Left ventricle myocardium inferior (tissue), 1 donor: ENCODE data around the gene ARHGAP12. TPM values are rescaled to one million over a fixed set of nuclear protein-coding genes. Genes with fewer than 3 reads are reported as not detected.

Source experiments
- DNase-seq: peaks from one replicate; pipeline ENCODE4 v3.0.0-alpha.2; 2020
- H3K27ac ChIP-seq: fragments of 200-600 bp; replicated peaks from 2 replicates; pipeline ENCODE4 v1.8.0; 2021
- H3K27me3 ChIP-seq: fragments of 200-600 bp; 2 replicates; pipeline ENCODE4 v1.8.0; 2021; ENCODE audit warnings: low read depth
- H3K36me3 ChIP-seq: fragments of 200-600 bp; 2 replicates; pipeline ENCODE4 v1.8.0; 2021
- H3K4me1 ChIP-seq: fragments of 200-600 bp; 2 replicates; pipeline ENCODE4 v1.8.0; 2021
- H3K4me3 ChIP-seq: fragments of 200-600 bp; 2 replicates; pipeline ENCODE4 v1.8.0; 2021; ENCODE audit warnings: mild to moderate bottlenecking, moderate library complexity
- H3K9me3 ChIP-seq: fragments of 200-600 bp; replicated peaks from 2 replicates; pipeline ENCODE4 v1.8.0; 2021
- intact Hi-C: fragments of 100-400 bp; cut with micrococcal nuclease; formaldehyde crosslinking; loops from one replicate; pipeline ENCODE4 v1.11.0; 2022
- total RNA-seq: library from RNA; stranded (reverse); fragmentation: NEBNext Ultra II Directional; extraction: Animal tissue kit (Norgen Biotek cat#: 25700); gene quantifications from one replicate; pipeline ENCODE4 v1.2.1, GENCODE V29; 2021
- TF ChIP-seq, protein P1 (sequence below): fragments of 200-600 bp; IDR thresholded peaks from 2 replicates; pipeline ENCODE4 v1.8.0; 2021; ENCODE audit warnings: antibody characterized with exemption, mild to moderate bottlenecking, borderline replicate concordance
- donor health status: DM: no; HTN: yes; CAD: no; lungs with severe emphysema.

The ARHGAP12 gene
- total RNA-seq, 1 donor from 2014 or later = 22.1 TPM

GRCh38 chr10:31876652-31877352 is 51.8 kb downstream of the ARHGAP12 start:
- DNase-seq = no peak
- H3K9me3 ChIP-seq = no peaks in the 10 kb centered on the region
- intact Hi-C loops = no loop called here
- no peaks in the 10 kb centered on the region for H3K27me3 ChIP-seq
- no peak overlapping the region for H3K4me3 ChIP-seq
- no peaks in the 10 kb centered on the region for H3K36me3 ChIP-seq
- TF ChIP-seq, protein P1, sequence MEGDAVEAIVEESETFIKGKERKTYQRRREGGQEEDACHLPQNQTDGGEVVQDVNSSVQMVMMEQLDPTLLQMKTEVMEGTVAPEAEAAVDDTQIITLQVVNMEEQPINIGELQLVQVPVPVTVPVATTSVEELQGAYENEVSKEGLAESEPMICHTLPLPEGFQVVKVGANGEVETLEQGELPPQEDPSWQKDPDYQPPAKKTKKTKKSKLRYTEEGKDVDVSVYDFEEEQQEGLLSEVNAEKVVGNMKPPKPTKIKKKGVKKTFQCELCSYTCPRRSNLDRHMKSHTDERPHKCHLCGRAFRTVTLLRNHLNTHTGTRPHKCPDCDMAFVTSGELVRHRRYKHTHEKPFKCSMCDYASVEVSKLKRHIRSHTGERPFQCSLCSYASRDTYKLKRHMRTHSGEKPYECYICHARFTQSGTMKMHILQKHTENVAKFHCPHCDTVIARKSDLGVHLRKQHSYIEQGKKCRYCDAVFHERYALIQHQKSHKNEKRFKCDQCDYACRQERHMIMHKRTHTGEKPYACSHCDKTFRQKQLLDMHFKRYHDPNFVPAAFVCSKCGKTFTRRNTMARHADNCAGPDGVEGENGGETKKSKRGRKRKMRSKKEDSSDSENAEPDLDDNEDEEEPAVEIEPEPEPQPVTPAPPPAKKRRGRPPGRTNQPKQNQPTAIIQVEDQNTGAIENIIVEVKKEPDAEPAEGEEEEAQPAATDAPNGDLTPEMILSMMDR = no peak
- H3K27ac ChIP-seq = no peak overlapping the region
- H3K4me1 ChIP-seq = peaks cover 10% of the 10 kb centered on the region

GRCh38 chr10:31875608-31876007 is 53.0 kb downstream of the ARHGAP12 start:
- no peaks in the 10 kb centered on the region for H3K27me3 ChIP-seq
- H3K36me3 ChIP-seq = no peaks in the 10 kb centered on the region
- TF ChIP-seq, protein P1 = no peak
- H3K4me1 ChIP-seq = peaks cover 21% of the 10 kb centered on the region
- H3K9me3 ChIP-seq = no peaks in the 10 kb centered on the region
- H3K27ac ChIP-seq = no peak overlapping the region
- intact Hi-C loops = no loop called here
- DNase-seq = no peak
- H3K4me3 ChIP-seq = no peak overlapping the region

DNA sequence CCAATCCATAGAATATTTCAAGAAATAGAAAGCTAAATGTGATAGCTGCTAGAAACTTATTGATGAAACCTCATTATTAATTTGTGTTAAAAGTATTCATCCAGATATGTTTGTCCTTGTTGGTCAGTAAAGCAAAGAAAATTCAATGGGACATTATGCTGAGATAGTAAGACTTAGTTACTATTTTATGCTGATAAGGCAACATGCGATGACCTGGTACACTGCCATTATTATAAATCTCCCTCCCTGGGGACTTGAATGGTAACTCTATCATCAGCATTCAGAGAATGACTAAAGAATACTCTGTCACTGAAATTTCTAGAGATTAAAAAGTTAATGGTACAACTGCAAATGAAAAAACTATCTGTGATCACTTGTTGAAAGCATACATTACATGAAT is 54.9 kb downstream of the ARHGAP12 start:
- Histone ChIP-seq H3K4me1 (peaks cover 22% of the 10 kb centered on the region), H3K27ac (no peak overlapping the region), H3K9me3 (no peaks in the 10 kb centered on the region), H3K4me3 (no peak overlapping the region), H3K27me3 (no peaks in the 10 kb centered on the region), H3K36me3 (no peaks in the 10 kb centered on the region)
- intact Hi-C loops = no loop called here
- TF ChIP-seq, protein P1 = no peak
- DNase-seq = no peak

- DNase-seq = no peak
- Histone ChIP-seq H3K36me3 (no peaks in the 10 kb centered on the region), H3K9me3 (no peaks in the 10 kb centered on the region), H3K27me3 (no peaks in the 10 kb centered on the region), H3K27ac (no peak overlapping the region), H3K4me3 (no peak overlapping the region), H3K4me1 (peaks cover 24% of the 10 kb centered on the region)
- intact Hi-C loops = no loop called here
- TF ChIP-seq, protein P1 = no peak
These were observed 57.2 kb downstream of the ARHGAP12 start for GRCh38 chr10:31871266-31872065.

DNA sequence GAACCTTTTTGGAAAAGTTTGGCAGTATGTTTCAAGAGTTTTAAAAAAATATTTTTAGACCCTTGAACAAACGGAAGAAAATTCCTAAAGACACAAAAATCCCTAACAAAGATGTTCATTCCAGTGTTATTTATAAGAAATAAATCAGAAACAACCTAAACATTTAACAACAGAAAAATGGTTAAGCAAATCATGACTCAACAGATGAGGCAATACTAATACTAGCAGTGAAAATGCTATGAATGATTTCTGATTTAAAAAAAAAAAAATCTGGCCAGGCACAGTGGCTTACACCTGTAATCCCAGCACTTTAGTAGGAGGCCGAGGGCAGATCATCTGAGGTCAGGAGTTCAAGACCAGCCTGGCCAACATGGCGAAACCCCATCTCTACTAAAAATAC is 61.0 kb downstream of the ARHGAP12 start:
- no peak for DNase-seq
- Histone ChIP-seq H3K4me3 (no peak overlapping the region), H3K4me1 (peaks cover 43% of the 10 kb centered on the region), H3K27ac (no peak overlapping the region), H3K36me3 (no peaks in the 10 kb centered on the region), H3K9me3 (no peaks in the 10 kb centered on the region), H3K27me3 (no peaks in the 10 kb centered on the region)
- intact Hi-C loops = loop anchor here (10.0 kb wide), 1 partner anchor 77 kb away; no protein-coding TSS in a partner anchor
- TF ChIP-seq, protein P1 = no peak
